ENCODE results near the gene SYT17. TPM values are rescaled to one million over a fixed set of nuclear protein-coding genes. Genes with fewer than 3 reads are reported as not detected.

The SYT17 gene
- total RNA-seq, 1 donor from 2014 or later = 4.4 TPM

- DNase-seq (ENCODE audit: low read depth in 2 of 2) = peak; percentile 87 to 94
These were observed 29.4 kb upstream of the SYT17 start for GRCh38 chr16:19138601-19139000.

GRCh38 chr16:19139436-19140091 is 28.5 kb upstream of the SYT17 start:
- DNase-seq (ENCODE audit: low read depth in 2 of 2) = peak in 1 of 2 donors; percentile 60

GRCh38 chr16:19140396-19140795 is 27.6 kb upstream of the SYT17 start:
- DNase-seq (ENCODE audit: low read depth in 2 of 2) = no peak

- DNase-seq (ENCODE audit: low read depth in 2 of 2) = no peak
These were observed 25.0 kb upstream of the SYT17 start for GRCh38 chr16:19142939-19143598.

GRCh38 chr16:19143599-19143956 is 24.5 kb upstream of the SYT17 start:
- DNase-seq (ENCODE audit: low read depth in 2 of 2) = no peak

- DNase-seq (ENCODE audit: low read depth in 2 of 2) = no peak
These were observed 23.0 kb upstream of the SYT17 start for GRCh38 chr16:19145010-19145409.

- no peak for DNase-seq (ENCODE audit: low read depth in 2 of 2)
These were observed 20.9 kb upstream of the SYT17 start for GRCh38 chr16:19147126-19147525.

GRCh38 chr16:19147627-19148026 is 20.4 kb upstream of the SYT17 start:
- no peak for DNase-seq (ENCODE audit: low read depth in 2 of 2)

GRCh38 chr16:19148189-19148588 is 19.9 kb upstream of the SYT17 start:
- DNase-seq (ENCODE audit: low read depth in 2 of 2) = no peak

GRCh38 chr16:19151310-19151709 is 16.7 kb upstream of the SYT17 start:
- DNase-seq (ENCODE audit: low read depth in 2 of 2) = no peak

- no peak for DNase-seq (ENCODE audit: low read depth in 2 of 2)
These were observed 16.0 kb upstream of the SYT17 start for GRCh38 chr16:19152042-19152441.

GRCh38 chr16:19153876-19154275 is 14.2 kb upstream of the SYT17 start:
- DNase-seq (ENCODE audit: low read depth in 2 of 2) = peak in 1 of 2 donors; percentile 10

- DNase-seq (ENCODE audit: low read depth in 2 of 2) = no peak
These were observed 6.0 kb upstream of the SYT17 start for GRCh38 chr16:19162085-19162484.

GRCh38 chr16:19163215-19163614 is 4.8 kb upstream of the SYT17 start:
- no peak for DNase-seq (ENCODE audit: low read depth in 2 of 2)

GRCh38 chr16:19164285-19164684 is 3.8 kb upstream of the SYT17 start:
- no peak for DNase-seq (ENCODE audit: low read depth in 2 of 2)

GRCh38 chr16:19165101-19165500 is 2.9 kb upstream of the SYT17 start:
- no peak for DNase-seq (ENCODE audit: low read depth in 2 of 2)

GRCh38 chr16:19166500-19166899 is 1.5 kb upstream of the SYT17 start:
- DNase-seq (ENCODE audit: low read depth in 2 of 2) = no peak

- DNase-seq (ENCODE audit: low read depth in 2 of 2) = peak in 1 of 2 donors; percentile 23
These were observed 486 bp downstream of the SYT17 start for GRCh38 chr16:19168371-19169081.

GRCh38 chr16:19169082-19169639 is 1.1 kb downstream of the SYT17 start:
- no peak for DNase-seq (ENCODE audit: low read depth in 2 of 2)

- no peak for DNase-seq (ENCODE audit: low read depth in 2 of 2)
These were observed 2.1 kb downstream of the SYT17 start for GRCh38 chr16:19170043-19170655.

GRCh38 chr16:19172098-19172780 is 4.2 kb downstream of the SYT17 start:
- no peak for DNase-seq (ENCODE audit: low read depth in 2 of 2)

All from lung microvascular endothelial cell (primary cell).